B cell (primary cell): ENCODE results near the gene UNC13A. TPM values are rescaled to one million over a fixed set of nuclear protein-coding genes. Genes with fewer than 3 reads are reported as not detected.

Experiments
- ATAC-seq: fragments of 200-7000 bp; cut with Tn5 transposase; one replicate; pipeline ENCODE4 v1.10.0; 2021; ENCODE audit warnings: low read depth, mild to moderate bottlenecking, moderate number of reproducible peaks, moderate library complexity
- CTCF ChIA-PET: fragments of 350-600 bp; sonication (Branson Sonifier 250); formaldehyde crosslinking; loops from one replicate; lab custom pipeline; 2021; ENCODE audit warnings: antibody characterized with exemption, inconsistent platforms; lab: Charles Lee
- POLR2A ChIA-PET: fragments of 350-600 bp; sonication (Branson Sonifier 250); formaldehyde crosslinking; loops from one replicate; lab custom pipeline; 2021; ENCODE audit warnings: antibody characterized with exemption; lab: Charles Lee
- DNase-seq: peaks from one replicate; pipeline ENCODE4 v3.0.0; 2013
- H2AFZ ChIP-seq: 2 replicates; pipeline ENCODE4 v1.6.1; 2012; ENCODE audit warnings: mild to moderate bottlenecking, low read depth, low read length; ENCODE audit not compliant: insufficient read depth, poor library complexity, severe bottlenecking
- H3K27ac ChIP-seq, 2 donors: 1 replicate in 1 of 2; 2 replicates in 1 of 2; pipeline ENCODE4 v1.5.1; 2012 to 2013; ENCODE audit warnings: low read length in 2 of 2, mild to moderate bottlenecking in 2 of 2, moderate library complexity in 1 of 2
- H3K27me3 ChIP-seq, 4 experiments: fragments of 200-600 bp in 1 of 4; sonication (generic) in 1 of 4; replicated peaks in 1 of 4; 1 replicate in 2 of 4; 2 replicates in 2 of 4; pipeline versions ENCODE4 v1.6.1 to v1.7.0; 2013 to 2016; ENCODE audit warnings: low read length in 3 of 4, mild to moderate bottlenecking in 2 of 4, mixed read lengths in 1 of 4, moderate library complexity in 1 of 4; ENCODE audit not compliant: insufficient read depth in 4 of 4, control insufficient read depth in 3 of 4; ENCODE audit errors: control extremely low read depth in 1 of 4
- H3K36me3 ChIP-seq, 2 experiments: replicated peaks in 1 of 2; 1 replicate in 1 of 2; 2 replicates in 1 of 2; pipeline versions ENCODE4 v1.6.1 to v1.7.1; 2013; ENCODE audit warnings: low read length in 1 of 2; ENCODE audit not compliant: insufficient read depth in 2 of 2, control insufficient read depth in 1 of 2; ENCODE audit errors: control extremely low read depth in 1 of 2, extremely low read depth in 1 of 2
- H3K4me1 ChIP-seq, 2 donors: fragments of 200-600 bp in 1 of 2; sonication (generic) in 1 of 2; 1 replicate in 1 of 2; 2 replicates in 1 of 2; pipeline versions ENCODE4 v1.5.1 to v1.6.1; 2013 to 2017; ENCODE audit warnings: low read length in 2 of 2; ENCODE audit not compliant: control insufficient read depth in 2 of 2, insufficient read depth in 2 of 2
- H3K4me2 ChIP-seq: replicated peaks from 2 replicates; pipeline ENCODE3; 2012; ENCODE audit warnings: mild to moderate bottlenecking, low read depth, low read length; ENCODE audit not compliant: poor library complexity, severe bottlenecking
- H3K4me3 ChIP-seq, 5 experiments: fragments of 200-600 bp in 1 of 5; sonication (generic) in 1 of 5; 1 replicate in 3 of 5; 2 replicates in 2 of 5; pipeline versions ENCODE4 v1.5.1 to v1.7.0; 2011 to 2016; ENCODE audit warnings: low read length in 4 of 5, mild to moderate bottlenecking in 4 of 5, low read depth in 2 of 5, control low read depth in 1 of 5, moderate library complexity in 1 of 5; ENCODE audit not compliant: insufficient read depth in 1 of 5; ENCODE audit errors: control extremely low read depth in 1 of 5, extremely low read depth in 1 of 5
- H3K79me2 ChIP-seq: fragments of 200-600 bp; sonication (generic); one replicate; pipeline ENCODE4 v1.6.0; 2016; ENCODE audit warnings: low read length; ENCODE audit not compliant: control insufficient read depth, insufficient read depth
- H3K9ac ChIP-seq: fragments of 200-600 bp; sonication (generic); 2 replicates; pipeline ENCODE4 v1.6.1; 2017; ENCODE audit warnings: mild to moderate bottlenecking, low read length, moderate library complexity
- H3K9me3 ChIP-seq, 3 donors: one replicate each; pipeline versions ENCODE4 v1.6.1 to v1.7.1; 2013; ENCODE audit warnings: low read length in 2 of 3; ENCODE audit not compliant: control insufficient read depth in 2 of 3, insufficient read depth in 1 of 3; ENCODE audit errors: control extremely low read depth in 1 of 3
- H4K20me1 ChIP-seq: 2 replicates; pipeline ENCODE4 v1.6.0; 2012; ENCODE audit warnings: mild to moderate bottlenecking, low read length; ENCODE audit not compliant: insufficient read depth, control insufficient read depth, poor library complexity, severe bottlenecking
- H3K27ac Mint-ChIP-seq: one replicate; pipeline ENCODE4 v1.8.0; 2021; ENCODE audit warnings: mixed read lengths
- H3K27me3 Mint-ChIP-seq: one replicate; pipeline ENCODE4 v1.8.0; 2021; ENCODE audit warnings: mixed read lengths
- H3K4me1 Mint-ChIP-seq: one replicate; pipeline ENCODE4 v1.8.0; 2021; ENCODE audit warnings: mixed read lengths
- H3K4me3 Mint-ChIP-seq: one replicate; pipeline ENCODE4 v1.8.0; 2021; ENCODE audit warnings: mixed read lengths
- H3K9me3 Mint-ChIP-seq: one replicate; pipeline ENCODE4 v1.8.0; 2022; ENCODE audit warnings: mixed read lengths; ENCODE audit not compliant: insufficient read depth
- EZH2 ChIP-seq: IDR thresholded peaks from 2 replicates; pipeline ENCODE4 v1.6.1; 2012; ENCODE audit warnings: borderline replicate concordance, low read depth, mild to moderate bottlenecking, moderate library complexity, low read length; ENCODE audit not compliant: insufficient read depth, poor library complexity, severe bottlenecking
- WGBS: methylation state at CpG from one replicate; pipeline ENCODE4 v1.1.5; 2013; ENCODE audit warnings: missing lambda C conversion rate; ENCODE audit not compliant: insufficient coverage; 5-methylcytosine and 5-hydroxymethylcytosine counted together
- intact Hi-C: fragments of 100-400 bp; cut with micrococcal nuclease; formaldehyde crosslinking; loops from one replicate; pipeline ENCODE4 v1.10.0; 2022
- polyA plus RNA-seq: library from polyadenylated mRNA; depleted of rRNA; stranded (reverse); fragments of >200 nt; gene quantifications from 2 replicates; pipeline ENCODE4 v1.2.3, GENCODE V29; 2012
- total RNA-seq, 2 donors: library from RNA; stranded (reverse); fragments of 120-200 nt in 1 of 2; gene quantifications; 1 replicate in 1 of 2; 2 replicates in 1 of 2; pipeline versions ENCODE4 v1.2.3 to v1.2.4, GENCODE V29; 2013 to 2022
- TF ChIP-seq, protein P1 (sequence below): fragments of 200-600 bp; IDR thresholded peaks from one replicate; pipeline ENCODE4 v1.8.0; 2022; ENCODE audit warnings: antibody characterized with exemption, mild to moderate bottlenecking

UNC13A gene
- total and polyA plus RNA-seq, 2 donors (not counting 1 experiment from before 2014, with no cell fraction given): 0.10 TPM; not detected in 1

- whole genome bisulfite sequencing: no CpG with 5 or more reads among the region's 4 CpGs
- TF ChIP-seq, protein P1, sequence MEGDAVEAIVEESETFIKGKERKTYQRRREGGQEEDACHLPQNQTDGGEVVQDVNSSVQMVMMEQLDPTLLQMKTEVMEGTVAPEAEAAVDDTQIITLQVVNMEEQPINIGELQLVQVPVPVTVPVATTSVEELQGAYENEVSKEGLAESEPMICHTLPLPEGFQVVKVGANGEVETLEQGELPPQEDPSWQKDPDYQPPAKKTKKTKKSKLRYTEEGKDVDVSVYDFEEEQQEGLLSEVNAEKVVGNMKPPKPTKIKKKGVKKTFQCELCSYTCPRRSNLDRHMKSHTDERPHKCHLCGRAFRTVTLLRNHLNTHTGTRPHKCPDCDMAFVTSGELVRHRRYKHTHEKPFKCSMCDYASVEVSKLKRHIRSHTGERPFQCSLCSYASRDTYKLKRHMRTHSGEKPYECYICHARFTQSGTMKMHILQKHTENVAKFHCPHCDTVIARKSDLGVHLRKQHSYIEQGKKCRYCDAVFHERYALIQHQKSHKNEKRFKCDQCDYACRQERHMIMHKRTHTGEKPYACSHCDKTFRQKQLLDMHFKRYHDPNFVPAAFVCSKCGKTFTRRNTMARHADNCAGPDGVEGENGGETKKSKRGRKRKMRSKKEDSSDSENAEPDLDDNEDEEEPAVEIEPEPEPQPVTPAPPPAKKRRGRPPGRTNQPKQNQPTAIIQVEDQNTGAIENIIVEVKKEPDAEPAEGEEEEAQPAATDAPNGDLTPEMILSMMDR: no peak
- TF ChIP-seq EZH2: no peak
- H3K9me3 Mint-ChIP-seq: no peaks in the 10 kb centered on the region
- no peak overlapping the region for H3K9ac ChIP-seq
- CTCF ChIA-PET: interaction anchor here (1.0 kb wide), 1 partner anchor 82 kb away, joined by 4 read pairs; no protein-coding TSS in a partner anchor
- no peak for ATAC-seq
- H3K36me3 ChIP-seq: no peaks in the 10 kb centered on the region
- H3K4me2 ChIP-seq: no peak overlapping the region
- POLR2A ChIA-PET: no interaction called here
- H3K4me1 ChIP-seq: peaks cover 39 to 50% of the 10 kb centered on the region in 2 donors
- intact Hi-C loops: no loop called here
- H3K4me3 Mint-ChIP-seq: no peak overlapping the region
- no peak for DNase-seq
- H3K27me3 ChIP-seq: peaks cover 0 to 83% (median 48%) of the 10 kb centered on the region in 4 experiments
- H3K4me1 Mint-ChIP-seq: peaks cover 32% of the 10 kb centered on the region
- H3K27ac ChIP-seq: no peak overlapping the region
- no peak overlapping the region for H3K4me3 ChIP-seq
- H3K27me3 Mint-ChIP-seq: peaks cover 70% of the 10 kb centered on the region
- no peak overlapping the region for H2AFZ ChIP-seq
- H4K20me1 ChIP-seq: no peaks in the 10 kb centered on the region
- H3K79me2 ChIP-seq: no peaks in the 10 kb centered on the region
- peak overlapping the region; percentile 43 for H3K27ac Mint-ChIP-seq
- H3K9me3 ChIP-seq: peaks cover 0 to 37% (median 0%) of the 10 kb centered on the region in 3 donors
Observed at GRCh38 chr19:17684256-17684655, 3.9 kb downstream of the UNC13A start.

DNA sequence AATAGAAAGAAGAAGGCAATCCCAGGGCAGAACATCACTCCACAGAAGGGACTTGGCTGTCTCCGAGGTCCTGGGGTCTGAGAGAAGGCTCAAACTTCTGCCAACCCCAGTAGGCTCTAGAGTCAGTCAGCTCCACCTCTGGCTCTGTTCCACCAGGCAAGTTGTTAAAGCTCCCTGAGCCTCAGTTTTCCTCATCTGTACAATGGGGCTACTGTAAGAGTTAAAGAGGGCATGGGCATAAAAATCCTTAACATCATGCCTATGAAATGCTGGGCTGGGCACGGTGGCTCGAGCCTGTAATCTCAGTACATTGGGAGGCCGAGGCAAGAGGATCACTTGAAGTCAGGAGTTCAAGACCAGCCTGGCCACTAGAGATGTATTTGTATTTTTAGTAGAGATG is 5.1 kb downstream of the UNC13A start:
- H3K36me3 ChIP-seq: no peaks in the 10 kb centered on the region
- ATAC-seq (no peak), DNase-seq (no peak)
- H3K9me3 ChIP-seq: peaks cover 0 to 32% (median 0%) of the 10 kb centered on the region in 3 donors
- Mint-ChIP-seq H3K27me3 (peaks cover 67% of the 10 kb centered on the region), H3K4me1 (peaks cover 28% of the 10 kb centered on the region), H3K4me3 (no peak overlapping the region), H3K27ac (no peak overlapping the region), H3K9me3 (no peaks in the 10 kb centered on the region)
- peaks cover 39 to 44% of the 10 kb centered on the region in 2 donors for H3K4me1 ChIP-seq
- no peak overlapping the region for H2AFZ ChIP-seq
- no peak overlapping the region for H3K4me2 ChIP-seq
- no peaks in the 10 kb centered on the region for H4K20me1 ChIP-seq
- no peak overlapping the region for H3K4me3 ChIP-seq
- no peaks in the 10 kb centered on the region for H3K79me2 ChIP-seq
- WGBS: no CpG with 5 or more reads among the region's 4 CpGs
- intact Hi-C loops: no loop called here
- no peak overlapping the region for H3K9ac ChIP-seq
- peaks cover 0 to 73% (median 45%) of the 10 kb centered on the region in 4 experiments for H3K27me3 ChIP-seq
- TF ChIP-seq, protein P1: no peak
- TF ChIP-seq EZH2: no peak
- ChIA-PET CTCF (no interaction called here), POLR2A (no interaction called here)
- no peak overlapping the region for H3K27ac ChIP-seq
